H1 (cell line): ENCODE measurements around the gene HELQ. TPM values are rescaled to one million over a fixed set of nuclear protein-coding genes. Genes with fewer than 3 reads are reported as not detected.

Experiments
- CTCF ChIA-PET: fragments of 300-600 bp; sonication (Branson Sonifier 250); formaldehyde crosslinking; loops from one replicate; lab custom pipeline; 2021; ENCODE audit not compliant: partially characterized antibody; lab: Charles Lee
- POLR2A ChIA-PET: fragments of 300-600 bp; sonication (Branson Sonifier 250); formaldehyde crosslinking; loops from one replicate; lab custom pipeline; 2021; ENCODE audit warnings: inconsistent platforms; ENCODE audit not compliant: partially characterized antibody; lab: Charles Lee
- DNase-seq, 2 experiments: peaks; one replicate each; pipeline versions ENCODE4 v3.0.0 to v3.0.0-alpha.2; 2010 to 2022; ENCODE audit warnings: low spot score in 2 of 2, low read depth in 1 of 2, mixed read lengths in 1 of 2
- FAIRE-seq: peaks from 2 replicates; lab custom pipeline; 2011; peaks lifted over from hg19 to GRCh38; lab: Jason Lieb, UNC
- H2AFZ ChIP-seq: 2 replicates; pipeline ENCODE4 v1.8.1; 2012; ENCODE audit warnings: low read length, inconsistent platforms
- H2AK5ac ChIP-seq: 2 replicates; pipeline ENCODE4 v1.6.1; 2013; ENCODE audit warnings: low read depth, low read length
- H2BK120ac ChIP-seq: replicated peaks from 2 replicates; pipeline ENCODE3; 2013; ENCODE audit warnings: low read depth, low read length, inconsistent platforms
- H2BK12ac ChIP-seq: 2 replicates; pipeline ENCODE4 v1.6.1; 2013; ENCODE audit warnings: low read depth, low read length
- H2BK15ac ChIP-seq: 2 replicates; pipeline ENCODE4 v1.6.1; 2013; ENCODE audit warnings: low read length
- H2BK20ac ChIP-seq: 2 replicates; pipeline ENCODE4 v1.6.1; 2013; ENCODE audit warnings: low read length
- H2BK5ac ChIP-seq: 2 replicates; pipeline ENCODE4 v1.6.1; 2013; ENCODE audit warnings: low read depth, low read length
- H3K14ac ChIP-seq: 2 replicates; pipeline ENCODE4 v1.6.1; 2013; ENCODE audit warnings: inconsistent platforms; ENCODE audit not compliant: insufficient read length
- H3K18ac ChIP-seq: 2 replicates; pipeline ENCODE4 v1.6.1; 2013; ENCODE audit warnings: low read length; ENCODE audit errors: extremely low read depth
- H3K23ac ChIP-seq: 2 replicates; pipeline ENCODE4 v1.6.1; 2013; ENCODE audit warnings: inconsistent platforms; ENCODE audit not compliant: insufficient read length
- H3K23me2 ChIP-seq: 2 replicates; pipeline ENCODE4 v1.6.1; 2013; ENCODE audit warnings: low read depth, low read length
- H3K27ac ChIP-seq: 2 replicates; pipeline ENCODE4 v1.6.1; 2011; ENCODE audit warnings: low read depth, low read length, inconsistent platforms
- H3K27me3 ChIP-seq, 4 experiments: replicated peaks in 1 of 4; 1 replicate in 1 of 4; 2 replicates in 3 of 4; pipeline versions ENCODE4 v1.6.1 to v1.8.1; 2011 to 2013; ENCODE audit warnings: low read length in 3 of 4, mild to moderate bottlenecking in 3 of 4, inconsistent platforms in 2 of 4, mixed read lengths in 2 of 4, moderate library complexity in 1 of 4; ENCODE audit not compliant: control insufficient read depth in 3 of 4, insufficient read depth in 3 of 4; ENCODE audit errors: extremely low read depth in 1 of 4
- H3K36me3 ChIP-seq, 4 experiments: 2 replicates each; pipeline versions ENCODE4 v1.6.1 to v1.8.1; 2011 to 2013; ENCODE audit warnings: mild to moderate bottlenecking in 4 of 4, low read length in 3 of 4, moderate library complexity in 2 of 4, control low read depth in 1 of 4, inconsistent platforms in 1 of 4; ENCODE audit not compliant: insufficient read depth in 4 of 4, control insufficient read depth in 2 of 4
- H3K4ac ChIP-seq: replicated peaks from 2 replicates; pipeline ENCODE3; 2013; ENCODE audit warnings: low read length, low read depth, mixed read lengths, inconsistent platforms; ENCODE audit not compliant: insufficient read length
- H3K4me1 ChIP-seq, 4 experiments: replicated peaks in 1 of 4; 1 replicate in 1 of 4; 2 replicates in 3 of 4; pipeline versions ENCODE4 v1.6.1 to v1.8.1; 2011 to 2013; ENCODE audit warnings: low read length in 3 of 4, inconsistent platforms in 2 of 4, mixed read lengths in 1 of 4; ENCODE audit not compliant: insufficient read depth in 4 of 4, control insufficient read depth in 3 of 4
- H3K4me2 ChIP-seq, 2 experiments: 2 replicates each; pipeline versions ENCODE4 v1.6.1 to v1.8.1; 2011 to 2013; ENCODE audit warnings: low read depth in 2 of 2, low read length in 2 of 2, control low read depth in 1 of 2, inconsistent platforms in 1 of 2, mild to moderate bottlenecking in 1 of 2; ENCODE audit not compliant: insufficient read depth in 1 of 2
- H3K4me3 ChIP-seq, 4 experiments: fragments of 200-600, 300-600 bp in 1 of 4; sonication (generic), shearing (Covaris generic), sonication (Bioruptor Twin) in 1 of 4; 2 replicates each; pipeline versions ENCODE4 v1.5.1 to v1.8.1; 2011 to 2016; ENCODE audit warnings: low read length in 4 of 4, low read depth in 3 of 4, control low read depth in 2 of 4, inconsistent platforms in 2 of 4, mild to moderate bottlenecking in 2 of 4, mixed read lengths in 1 of 4, moderate library complexity in 1 of 4; ENCODE audit not compliant: insufficient read depth in 2 of 4; ENCODE audit errors: extremely low read depth in 1 of 4
- H3K56ac ChIP-seq: replicated peaks from 2 replicates; pipeline ENCODE3; 2013; ENCODE audit warnings: low read depth, mild to moderate bottlenecking, mixed read lengths, low read length, inconsistent platforms; ENCODE audit not compliant: insufficient read length
- H3K79me1 ChIP-seq: 2 replicates; pipeline ENCODE4 v1.6.1; 2013; ENCODE audit warnings: low read depth, low read length, control low read depth
- H3K79me2 ChIP-seq, 2 experiments: 2 replicates each; pipeline versions ENCODE4 v1.6.1 to v1.8.1; 2012 to 2013; ENCODE audit warnings: low read length in 2 of 2, mild to moderate bottlenecking in 2 of 2, inconsistent platforms in 1 of 2; ENCODE audit not compliant: insufficient read depth in 2 of 2, control insufficient read depth in 1 of 2
- H3K9ac ChIP-seq, 4 experiments: replicated peaks in 1 of 4; 1 replicate in 1 of 4; 2 replicates in 3 of 4; pipeline versions ENCODE4 v1.6.1 to v1.8.1; 2011 to 2013; ENCODE audit warnings: low read depth in 3 of 4, low read length in 3 of 4, control low read depth in 2 of 4, mild to moderate bottlenecking in 2 of 4, moderate library complexity in 2 of 4, inconsistent platforms in 1 of 4; ENCODE audit errors: extremely low read depth in 1 of 4
- H3K9me3 ChIP-seq, 2 experiments: 2 replicates each; pipeline versions ENCODE4 v1.6.1 to v1.8.1; 2012 to 2013; ENCODE audit warnings: mild to moderate bottlenecking in 2 of 2, moderate library complexity in 2 of 2, control low read depth in 1 of 2, inconsistent platforms in 1 of 2, low read depth in 1 of 2, low read length in 1 of 2, mixed read lengths in 1 of 2; ENCODE audit not compliant: insufficient read depth in 2 of 2
- H4K20me1 ChIP-seq, 2 experiments: replicated peaks in 1 of 2; 2 replicates each; pipeline versions ENCODE3 to v1.8.1; 2011 to 2013; ENCODE audit warnings: inconsistent platforms in 2 of 2, low read length in 2 of 2, mild to moderate bottlenecking in 1 of 2; ENCODE audit not compliant: insufficient read depth in 2 of 2, control insufficient read depth in 1 of 2
- H4K5ac ChIP-seq: 2 replicates; pipeline ENCODE4 v1.6.1; 2013; ENCODE audit warnings: low read length, low read depth, mixed read lengths, inconsistent platforms; ENCODE audit not compliant: insufficient read length
- H4K8ac ChIP-seq: 2 replicates; pipeline ENCODE4 v1.8.0; 2013; ENCODE audit warnings: mild to moderate bottlenecking, moderate library complexity, low read length, inconsistent platforms; ENCODE audit not compliant: insufficient read depth; ENCODE audit errors: extremely low read depth
- H4K91ac ChIP-seq: replicated peaks from 2 replicates; pipeline ENCODE3; 2013; ENCODE audit warnings: low read length, mixed read lengths, inconsistent platforms; ENCODE audit not compliant: insufficient read length
- CEBPB ChIP-seq: IDR thresholded peaks from 2 replicates; pipeline ENCODE4 v1.6.1; 2012; ENCODE audit warnings: low read depth, low read length
- RBBP5 ChIP-seq: IDR thresholded peaks from 2 replicates; pipeline ENCODE4 v1.7.1; 2012; ENCODE audit warnings: low read depth, mild to moderate bottlenecking, inconsistent platforms, low read length, moderate library complexity, borderline replicate concordance
- WGBS, 2 experiments: shearing (Covaris generic) in 1 of 2; methylation state at CpG; one replicate each; pipeline versions ENCODE4 v1.1.6 to v1.1.7; 2013 to 2015; ENCODE audit warnings: low lambda C conversion rate in 2 of 2, mixed read lengths in 2 of 2, inconsistent platforms in 1 of 2, low coverage in 1 of 2, missing lambda C conversion rate in 1 of 2; ENCODE audit not compliant: insufficient replicate concordance in 2 of 2, insufficient coverage in 1 of 2, insufficient read length in 1 of 2; ENCODE audit errors: extremely low coverage in 1 of 2, missing lambda C conversion rate in 1 of 2; 5-methylcytosine and 5-hydroxymethylcytosine counted together
- polyA plus RNA-seq, 7 experiments: library from polyadenylated mRNA; depleted of rRNA in 3 of 7; stranded (reverse) in 5 of 7; unstranded in 2 of 7; fragments of >200 nt in 5 of 7; fragments of 200-250 nt in 2 of 7; gene quantifications; 1 replicate in 5 of 7; 2 replicates in 1 of 7; 4 replicates in 1 of 7; pipeline versions ENCODE4 v1.2.1 to v1.2.3, GENCODE V29; 2011 to 2013; ENCODE audit warnings: missing spikeins in 2 of 7, mixed read lengths in 2 of 7
- total RNA-seq: library from RNA; stranded (reverse); fragmentation: NEBNext Ultra II Directional; extraction: Animal tissue kit (Norgen Biotek cat#: 25700); gene quantifications from 2 replicates; pipeline ENCODE4 v1.2.1, GENCODE V29; 2021
- TF ChIP-seq, protein P1 (sequence below): IDR thresholded peaks from 2 replicates; pipeline ENCODE4 v1.6.1; 2012; ENCODE audit warnings: inconsistent platforms
- TF ChIP-seq, protein P2 (sequence below): IDR thresholded peaks from 2 replicates; pipeline ENCODE4 v1.6.1; 2011; ENCODE audit warnings: low read depth, mild to moderate bottlenecking, low read length; ENCODE audit not compliant: insufficient read depth

HELQ gene
- total and polyA plus RNA-seq, 2 of the 8 experiments (the other 6 are each of a cell fraction or from before 2014, with no cell fraction given): 4.7 to 9.0 TPM

GRCh38 chr4:83436680-83437079 is 18.9 kb downstream of the HELQ start:
- CTCF ChIA-PET: no interaction called here
- Histone ChIP-seq H2BK15ac (no peak overlapping the region), H2AFZ (no peak overlapping the region), H2BK12ac (no peak overlapping the region), H3K9me3 (no peaks in the 10 kb centered on the region), H3K4ac (no peak overlapping the region), H2BK120ac (no peak overlapping the region), H3K4me3 (no peak overlapping the region), H3K79me1 (no peaks in the 10 kb centered on the region), H2AK5ac (no peak overlapping the region), H3K9ac (no peak overlapping the region), H3K4me2 (no peak overlapping the region)
- DNase-seq: no peak
- no peak for TF ChIP-seq CEBPB
- TF ChIP-seq, protein P1, sequence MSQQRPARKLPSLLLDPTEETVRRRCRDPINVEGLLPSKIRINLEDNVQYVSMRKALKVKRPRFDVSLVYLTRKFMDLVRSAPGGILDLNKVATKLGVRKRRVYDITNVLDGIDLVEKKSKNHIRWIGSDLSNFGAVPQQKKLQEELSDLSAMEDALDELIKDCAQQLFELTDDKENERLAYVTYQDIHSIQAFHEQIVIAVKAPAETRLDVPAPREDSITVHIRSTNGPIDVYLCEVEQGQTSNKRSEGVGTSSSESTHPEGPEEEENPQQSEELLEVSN: no peak
- TF ChIP-seq, protein P2, sequence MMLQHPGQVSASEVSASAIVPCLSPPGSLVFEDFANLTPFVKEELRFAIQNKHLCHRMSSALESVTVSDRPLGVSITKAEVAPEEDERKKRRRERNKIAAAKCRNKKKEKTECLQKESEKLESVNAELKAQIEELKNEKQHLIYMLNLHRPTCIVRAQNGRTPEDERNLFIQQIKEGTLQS: no peak
- TF ChIP-seq RBBP5: no peak
- TF ChIP-seq, all 59 proteins: peak for 0
- no peak overlapping the region for H4K5ac ChIP-seq
- no peak overlapping the region for H3K23ac ChIP-seq
- no peak for FAIRE-seq
- no peak overlapping the region for H3K56ac ChIP-seq
- no peak overlapping the region for H2BK20ac ChIP-seq
- H3K23me2 ChIP-seq: no peaks in the 10 kb centered on the region
- WGBS, 2 experiments: 90% methylated on average over 4 of the region's 4 CpGs; no CpG with 5 or more reads in 1 of the 2 experiments
- H3K4me1 ChIP-seq: no peaks in the 10 kb centered on the region
- POLR2A ChIA-PET: no interaction called here
- H2BK5ac ChIP-seq: no peak overlapping the region
- H3K79me2 ChIP-seq: no peaks in the 10 kb centered on the region
- no peak overlapping the region for H4K91ac ChIP-seq
- peaks cover 0 to 10% (median 2%) of the 10 kb centered on the region in 4 experiments; a peak in 2 of 8 replicates for H3K36me3 ChIP-seq
- no peak overlapping the region for H3K14ac ChIP-seq
- H3K18ac ChIP-seq: no peak overlapping the region
- H3K27ac ChIP-seq: no peak overlapping the region
- no peak overlapping the region for H4K8ac ChIP-seq
- H3K27me3 ChIP-seq: peaks cover 0 to 1% (median 0%) of the 10 kb centered on the region in 4 experiments; a peak in 1 of 7 replicates
- peaks cover 0 to 2% of the 10 kb centered on the region in 2 experiments for H4K20me1 ChIP-seq
